Left ventricle myocardium inferior (tissue), 1 donor: ENCODE results near the gene RGS19. TPM values are rescaled to one million over a fixed set of nuclear protein-coding genes. Genes with fewer than 3 reads are reported as not detected.

Experiments
- DNase-seq: peaks from one replicate; pipeline ENCODE4 v3.0.0-alpha.2; 2020
- H3K27ac ChIP-seq: fragments of 200-600 bp; replicated peaks from 2 replicates; pipeline ENCODE4 v1.8.0; 2021
- H3K27me3 ChIP-seq: fragments of 200-600 bp; 2 replicates; pipeline ENCODE4 v1.8.0; 2021; ENCODE audit warnings: low read depth
- H3K36me3 ChIP-seq: fragments of 200-600 bp; 2 replicates; pipeline ENCODE4 v1.8.0; 2021
- H3K4me1 ChIP-seq: fragments of 200-600 bp; 2 replicates; pipeline ENCODE4 v1.8.0; 2021
- H3K4me3 ChIP-seq: fragments of 200-600 bp; 2 replicates; pipeline ENCODE4 v1.8.0; 2021; ENCODE audit warnings: mild to moderate bottlenecking, moderate library complexity
- H3K9me3 ChIP-seq: fragments of 200-600 bp; replicated peaks from 2 replicates; pipeline ENCODE4 v1.8.0; 2021
- CTCF ChIP-seq: fragments of 200-600 bp; IDR thresholded peaks from 2 replicates; pipeline ENCODE4 v1.8.0; 2021; ENCODE audit warnings: antibody characterized with exemption, mild to moderate bottlenecking, borderline replicate concordance
- intact Hi-C: fragments of 100-400 bp; cut with micrococcal nuclease; formaldehyde crosslinking; loops from one replicate; pipeline ENCODE4 v1.11.0; 2022
- total RNA-seq: library from RNA; stranded (reverse); fragmentation: NEBNext Ultra II Directional; extraction: Animal tissue kit (Norgen Biotek cat#: 25700); gene quantifications from one replicate; pipeline ENCODE4 v1.2.1, GENCODE V29; 2021
- donor health status: DM: no; HTN: yes; CAD: no; lungs with severe emphysema.

RGS19 gene
- total RNA-seq, 1 donor from 2014 or later = 6.1 TPM

- peaks cover under 1% of the 10 kb centered on the region for H3K36me3 ChIP-seq
- intact Hi-C loops = no loop called here
- no peak for TF ChIP-seq CTCF
These were observed 12.2 kb downstream of the RGS19 start for GRCh38 chr20:64067005-64067632.

GRCh38 chr20:64065974-64066343 lies 13.4 kb downstream of the RGS19 start:
- Histone ChIP-seq H3K27me3 (no peaks in the 10 kb centered on the region), H3K9me3 (no peaks in the 10 kb centered on the region), H3K36me3 (no peaks in the 10 kb centered on the region), H3K27ac (no peak overlapping the region), H3K4me3 (no peak overlapping the region), H3K4me1 (peaks cover 34% of the 10 kb centered on the region)
- intact Hi-C loops = no loop called here
- no peak for DNase-seq
- no peak for TF ChIP-seq CTCF

More at GRCh38 chr20:64067005-64067632, 12.2 kb downstream of the RGS19 start:
- peaks cover 32% of the 10 kb centered on the region for H3K4me1 ChIP-seq
- H3K9me3 ChIP-seq = no peaks in the 10 kb centered on the region
- no peak for DNase-seq
- no peaks in the 10 kb centered on the region for H3K27me3 ChIP-seq
- H3K27ac ChIP-seq = no peak overlapping the region
- H3K4me3 ChIP-seq = no peak overlapping the region

- no peaks in the 10 kb centered on the region for H3K36me3 ChIP-seq
- H3K27ac ChIP-seq = no peak overlapping the region
- no peak for DNase-seq
- no peaks in the 10 kb centered on the region for H3K9me3 ChIP-seq
- intact Hi-C loops = no loop called here
- TF ChIP-seq CTCF = no peak
- H3K27me3 ChIP-seq = no peaks in the 10 kb centered on the region
- H3K4me3 ChIP-seq = no peak overlapping the region
- H3K4me1 ChIP-seq = peaks cover 34% of the 10 kb centered on the region
These were observed 14.0 kb downstream of the RGS19 start for GRCh38 chr20:64065062-64065973.

- Histone ChIP-seq H3K36me3 (no peaks in the 10 kb centered on the region), H3K4me3 (peak overlapping the region; percentile 98), H3K27ac (peak overlapping the region; percentile 91), H3K9me3 (no peaks in the 10 kb centered on the region), H3K27me3 (no peaks in the 10 kb centered on the region), H3K4me1 (peaks cover 34% of the 10 kb centered on the region)
- no peak for TF ChIP-seq CTCF
- DNase-seq = no peak
- intact Hi-C loops = no loop called here
These were observed 15.1 kb downstream of the RGS19 start for GRCh38 chr20:64064145-64064698.

- peak overlapping the region; percentile 91 for H3K27ac ChIP-seq
- H3K4me1 ChIP-seq = peaks cover 34% of the 10 kb centered on the region
- no peaks in the 10 kb centered on the region for H3K27me3 ChIP-seq
- no peaks in the 10 kb centered on the region for H3K36me3 ChIP-seq
- TF ChIP-seq CTCF = no peak
- H3K9me3 ChIP-seq = no peaks in the 10 kb centered on the region
- DNase-seq = no peak
- intact Hi-C loops = no loop called here
- peak overlapping the region; percentile 98 for H3K4me3 ChIP-seq
These were observed 15.8 kb downstream of the RGS19 start for GRCh38 chr20:64063389-64064144.
